Neuron (in vitro differentiated cells): Measurements from ENCODE around the gene MIPOL1.
"Not testable (repeated sequence)": the region's sequence is repeated elsewhere in the genome, so short reads cannot be mapped to it uniquely, and the experiment has no call there.

ENCODE experiments used
- H2AFZ ChIP-seq: one replicate; pipeline ENCODE4 v1.6.1; 2013; ENCODE audit warnings: low read depth, mild to moderate bottlenecking, inconsistent platforms, low read length, moderate library complexity
- H3K27me3 ChIP-seq: one replicate; pipeline ENCODE4 v1.6.1; 2013; ENCODE audit warnings: low read length; ENCODE audit not compliant: insufficient read depth
- H3K36me3 ChIP-seq: one replicate; pipeline ENCODE4 v1.6.1; 2013; ENCODE audit warnings: low read length; ENCODE audit not compliant: insufficient read depth
- H3K4me1 ChIP-seq: one replicate; pipeline ENCODE4 v1.6.1; 2013; ENCODE audit warnings: low read length; ENCODE audit not compliant: insufficient read depth
- H3K4me3 ChIP-seq: 2 replicates; pipeline ENCODE4 v1.5.1; 2013; ENCODE audit warnings: mild to moderate bottlenecking, low read length, moderate library complexity
- H3K9me3 ChIP-seq: one replicate; pipeline ENCODE4 v1.6.1; 2013; ENCODE audit warnings: low read length

MIPOL1 gene

DNA sequence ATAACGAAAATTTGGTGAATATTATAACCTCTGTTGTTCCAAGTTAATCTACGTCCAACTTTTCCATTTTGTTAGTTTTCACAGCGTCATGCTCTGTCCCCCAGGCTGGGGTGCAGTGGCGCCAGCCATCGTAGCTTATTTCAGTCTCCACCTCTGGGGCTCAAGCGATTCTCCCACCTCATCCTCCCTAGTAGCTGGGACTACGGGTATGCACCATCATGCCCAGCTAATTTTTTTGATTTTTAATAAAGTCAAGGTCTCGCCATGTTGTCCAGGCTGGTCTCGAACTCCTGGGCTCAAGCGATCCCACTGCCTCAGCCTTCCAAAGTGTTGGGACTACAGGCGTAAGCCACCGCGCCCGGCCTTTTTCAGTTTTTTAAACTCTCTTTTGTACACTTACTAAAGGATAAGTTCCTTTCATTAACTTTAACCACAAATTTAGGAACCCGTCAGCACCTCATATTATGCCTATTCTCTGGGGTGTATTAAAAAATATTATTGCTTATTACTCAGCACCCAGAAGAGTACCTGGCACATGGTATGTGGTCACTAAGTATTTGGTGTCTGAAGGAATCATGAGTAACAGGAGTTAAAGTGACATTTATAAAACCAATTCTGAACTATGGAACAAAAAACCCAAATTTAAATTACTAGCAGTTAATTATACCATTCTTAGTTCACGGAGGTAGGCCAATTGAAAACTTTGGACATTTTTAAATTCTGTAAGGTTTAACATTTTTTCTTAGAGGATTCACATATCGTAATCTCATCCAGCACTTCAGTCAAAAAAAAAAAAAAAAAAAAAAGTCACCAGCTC is 925 bp upstream of the MIPOL1 start:
- peak overlapping the region; percentile 61 for H3K4me3 ChIP-seq
- H3K27me3 ChIP-seq = no peaks in the 10 kb centered on the region
- peaks cover 10% of the 10 kb centered on the region for H3K4me1 ChIP-seq
- H2AFZ ChIP-seq = peak overlapping the region; percentile 65
- no peaks in the 10 kb centered on the region for H3K9me3 ChIP-seq
- no peaks in the 10 kb centered on the region for H3K36me3 ChIP-seq

DNA sequence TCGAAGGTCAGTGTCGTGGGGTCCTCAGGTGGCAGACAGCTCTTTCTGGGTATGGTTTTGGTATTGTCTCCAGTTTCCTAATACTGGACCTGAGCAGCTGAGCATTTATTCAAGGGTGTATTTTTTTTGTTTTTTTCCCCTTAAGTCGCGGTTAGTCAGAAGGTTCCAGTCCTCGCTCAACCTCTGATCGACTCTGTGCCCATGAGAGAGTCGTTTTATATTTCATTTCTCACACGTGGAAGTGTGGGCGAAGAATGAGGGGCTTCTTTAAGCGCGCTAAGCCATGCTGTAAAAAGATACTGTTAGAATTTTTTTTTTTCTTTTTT is 499 bp downstream of the MIPOL1 start:
- peaks cover 10% of the 10 kb centered on the region for H3K4me1 ChIP-seq
- H3K27me3 ChIP-seq = no peaks in the 10 kb centered on the region
- H3K36me3 ChIP-seq = no peaks in the 10 kb centered on the region
- peak overlapping the region; percentile 61 for H3K4me3 ChIP-seq
- H3K9me3 ChIP-seq = no peaks in the 10 kb centered on the region
- peak overlapping the region; percentile 65 for H2AFZ ChIP-seq

DNA sequence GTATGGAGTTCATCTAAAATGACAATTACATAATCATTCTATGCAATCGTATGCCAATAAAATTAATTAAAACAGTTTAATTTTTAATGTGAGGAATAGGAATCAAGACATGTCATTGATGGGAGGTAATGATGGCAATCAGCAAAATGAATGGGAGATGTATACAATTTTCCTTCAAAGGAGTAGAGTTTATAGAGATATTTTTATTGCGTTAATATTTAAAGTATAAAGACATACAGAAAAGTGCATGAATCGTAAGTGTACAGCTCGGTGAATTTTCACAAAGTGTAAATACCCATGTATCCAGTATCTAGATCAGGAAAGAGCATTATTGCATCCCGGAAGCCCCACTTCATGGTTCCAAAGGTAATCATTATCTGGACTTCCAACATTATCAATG is 1.2 kb downstream of the MIPOL1 start:
- Histone ChIP-seq H2AFZ (no peak overlapping the region), H3K27me3 (no peaks in the 10 kb centered on the region), H3K4me3 (peak overlapping the region; percentile 61), H3K9me3 (no peaks in the 10 kb centered on the region), H3K4me1 (peaks cover 10% of the 10 kb centered on the region), H3K36me3 (no peaks in the 10 kb centered on the region)

DNA sequence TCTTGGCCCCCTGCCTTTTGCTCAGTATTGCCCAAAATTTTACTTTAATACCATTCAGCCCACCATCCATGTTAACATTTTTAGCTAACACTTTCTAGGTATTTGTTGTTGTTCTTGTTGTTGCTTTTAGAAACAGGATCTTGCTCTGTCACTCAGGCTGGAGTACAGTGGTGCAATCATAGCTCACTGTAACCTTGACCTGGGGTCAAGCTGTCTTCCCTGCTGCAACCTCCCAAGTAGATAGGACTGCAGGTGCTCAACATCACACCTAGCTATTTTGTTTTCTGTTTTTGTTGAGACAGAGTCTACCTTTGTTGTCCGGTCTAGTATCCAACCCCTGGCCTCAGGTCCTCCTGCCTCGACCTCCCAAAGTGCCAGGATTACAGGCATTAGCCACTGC is 4.0 kb downstream of the MIPOL1 start:
- H3K36me3 ChIP-seq = no peaks in the 10 kb centered on the region
- H3K27me3 ChIP-seq = no peaks in the 10 kb centered on the region
- H3K4me3 ChIP-seq = no peak overlapping the region
- H3K9me3 ChIP-seq = peaks cover 13% of the 10 kb centered on the region
- peaks cover 7% of the 10 kb centered on the region for H3K4me1 ChIP-seq
- no peak overlapping the region for H2AFZ ChIP-seq

DNA sequence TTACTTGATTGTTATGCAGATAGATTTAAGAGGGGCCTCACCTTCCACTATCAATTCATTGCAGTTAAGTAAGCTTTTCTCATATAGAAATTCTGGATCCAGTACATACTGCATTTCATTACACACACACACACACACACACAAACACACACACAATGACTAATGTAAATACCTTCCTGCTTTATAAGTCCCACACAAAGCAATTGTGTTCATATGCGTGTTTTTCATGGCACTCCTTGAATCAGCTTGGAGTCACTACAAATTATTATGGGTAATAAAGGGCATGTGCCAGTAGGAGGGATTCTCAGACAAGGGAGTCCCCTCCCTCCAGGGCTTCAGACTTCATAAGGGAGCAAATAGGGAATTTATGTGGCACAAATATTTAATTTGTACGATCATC is 4.5 kb downstream of the MIPOL1 start:
- Histone ChIP-seq H3K4me3 (no peak overlapping the region), H3K36me3 (no peaks in the 10 kb centered on the region), H3K27me3 (no peaks in the 10 kb centered on the region), H3K4me1 (peaks cover 6% of the 10 kb centered on the region), H3K9me3 (peaks cover 17% of the 10 kb centered on the region), H2AFZ (no peak overlapping the region)

DNA sequence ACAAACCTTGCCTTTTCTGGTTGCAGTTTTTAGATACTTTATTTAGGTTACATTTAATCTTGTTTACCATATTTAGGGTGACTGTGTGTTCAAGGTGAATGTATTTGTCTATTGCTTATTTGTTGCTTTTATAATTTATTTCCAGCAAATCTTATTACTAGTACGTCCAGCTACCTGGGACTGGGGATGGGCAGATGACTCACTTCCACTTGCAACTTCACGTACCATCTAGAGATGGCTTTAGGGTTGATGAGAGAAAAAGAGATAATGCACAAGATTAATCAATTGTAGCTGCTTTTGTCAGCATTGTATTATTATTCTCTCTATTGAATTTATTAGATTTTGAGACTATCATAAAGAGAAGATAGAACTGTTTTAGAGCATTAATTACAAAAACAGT is 5.1 kb downstream of the MIPOL1 start:
- peaks cover 17% of the 10 kb centered on the region for H3K9me3 ChIP-seq
- no peak overlapping the region for H2AFZ ChIP-seq
- no peak overlapping the region for H3K4me3 ChIP-seq
- no peaks in the 10 kb centered on the region for H3K36me3 ChIP-seq
- peaks cover 6% of the 10 kb centered on the region for H3K4me1 ChIP-seq
- H3K27me3 ChIP-seq = no peaks in the 10 kb centered on the region

DNA sequence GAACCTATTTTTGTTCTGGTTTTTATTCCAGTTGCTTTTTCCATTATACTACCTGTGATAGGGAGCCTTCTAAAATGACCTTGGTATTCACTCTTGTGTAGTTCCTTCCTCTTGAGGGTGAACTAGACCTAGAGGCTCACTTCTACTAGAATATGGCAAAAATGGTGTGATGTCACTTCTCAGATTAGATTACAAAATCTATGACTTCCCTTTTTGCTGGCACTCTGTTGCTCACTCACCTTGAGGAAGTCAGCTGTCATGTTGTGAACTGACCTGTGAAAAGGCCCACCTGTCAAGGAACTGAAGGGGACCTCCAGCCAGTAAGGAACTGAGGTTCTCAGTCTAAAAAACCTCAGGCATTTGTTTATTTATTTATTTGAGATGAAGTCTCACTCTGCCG is 5.7 kb downstream of the MIPOL1 start:
- Histone ChIP-seq H3K4me1 (peaks cover 4% of the 10 kb centered on the region), H3K36me3 (no peaks in the 10 kb centered on the region), H2AFZ (no peak overlapping the region), H3K27me3 (no peaks in the 10 kb centered on the region), H3K4me3 (no peak overlapping the region), H3K9me3 (peaks cover 17% of the 10 kb centered on the region)

DNA sequence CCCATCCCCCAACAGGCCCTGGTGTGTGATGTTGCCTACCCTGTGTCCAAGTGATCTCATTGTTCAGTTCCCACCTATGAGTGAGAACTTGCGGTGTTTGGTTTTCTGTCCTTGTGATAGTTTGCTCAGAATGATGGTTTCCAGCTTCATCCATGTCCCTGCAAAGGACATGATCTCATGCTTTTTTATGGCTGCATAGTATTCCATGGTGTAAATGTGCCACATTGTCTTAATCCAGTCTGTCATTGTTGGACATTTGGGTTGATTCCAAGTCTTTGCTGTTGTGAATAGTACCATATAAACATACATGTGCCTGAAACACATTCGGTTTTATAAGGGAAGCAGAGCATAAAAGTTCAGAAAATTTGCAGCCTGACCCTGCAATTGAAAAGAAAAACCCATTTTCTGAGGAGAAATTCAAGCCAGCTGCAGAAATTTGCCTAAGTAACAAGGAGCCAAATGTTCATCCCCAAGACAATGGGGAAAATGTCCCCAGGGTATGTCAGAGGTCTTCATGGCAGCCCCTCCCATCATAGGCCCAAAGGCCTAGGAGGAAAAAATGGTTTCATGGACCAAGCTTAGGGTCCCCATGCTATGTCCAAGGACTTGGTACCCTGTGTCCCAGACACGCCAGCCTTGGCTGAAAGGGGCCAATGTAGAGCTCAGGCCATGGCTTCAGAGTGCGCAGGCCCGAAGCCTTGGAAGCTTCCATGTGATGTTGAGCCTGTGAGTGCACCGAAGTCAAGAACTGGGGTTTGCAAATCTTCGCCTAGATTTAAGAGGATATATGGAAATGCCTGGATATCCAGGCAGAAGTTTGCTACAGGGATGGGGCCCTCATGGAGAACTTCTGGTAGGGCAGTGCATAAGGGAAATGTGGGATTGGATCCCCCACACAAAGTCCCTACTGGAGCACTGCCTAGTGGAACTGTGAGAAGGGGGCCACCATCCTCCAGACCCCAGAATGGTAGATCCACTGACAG is 8.2 kb downstream of the MIPOL1 start:
- H3K9me3 ChIP-seq = peaks cover 17% of the 10 kb centered on the region
- not testable (repeated sequence) for H3K36me3 ChIP-seq, H2AFZ ChIP-seq, H3K27me3 ChIP-seq, H3K4me1 ChIP-seq, H3K4me3 ChIP-seq

DNA sequence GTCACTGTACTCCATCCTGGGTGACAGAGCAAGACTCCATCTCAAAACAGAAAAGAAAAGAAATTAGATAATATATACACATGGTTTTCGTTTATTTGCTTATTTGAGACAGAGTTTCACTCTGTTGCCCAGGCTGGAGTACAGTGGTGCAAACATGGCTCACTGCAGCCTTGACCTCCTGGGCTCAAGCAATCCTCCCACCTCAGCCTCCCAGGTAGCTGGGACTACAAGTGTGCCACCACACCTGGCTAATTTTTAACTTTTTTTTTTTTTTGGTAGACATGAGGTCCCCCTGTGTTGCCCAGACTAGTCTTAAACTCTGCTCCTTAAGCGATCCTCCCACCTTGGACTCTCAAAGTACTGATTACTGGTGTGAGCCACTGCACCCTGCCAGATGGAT is 11.9 kb downstream of the MIPOL1 start:
- not testable (repeated sequence) for H3K27me3 ChIP-seq, H3K4me3 ChIP-seq, H2AFZ ChIP-seq, H3K4me1 ChIP-seq, H3K36me3 ChIP-seq
- peaks cover 23% of the 10 kb centered on the region for H3K9me3 ChIP-seq

DNA sequence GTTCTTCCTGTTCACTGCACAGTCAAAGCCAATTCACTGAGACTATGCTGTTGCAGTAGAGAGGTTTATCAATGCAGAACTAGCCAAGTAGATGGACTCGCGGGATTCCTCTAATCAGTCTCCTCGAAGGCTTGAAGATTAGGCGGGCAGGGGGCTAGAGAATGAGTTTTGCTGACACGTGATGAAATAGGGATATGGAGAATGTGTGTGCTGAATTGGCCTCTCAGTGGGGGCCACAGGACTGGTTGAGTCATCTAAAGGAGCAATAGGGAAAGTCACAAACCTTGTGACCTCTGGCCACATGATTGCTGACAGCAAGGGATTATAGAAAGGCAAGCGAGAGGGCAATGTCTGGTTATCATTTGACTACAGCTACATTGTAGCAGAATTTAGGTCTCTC is 12.7 kb downstream of the MIPOL1 start:
- Histone ChIP-seq H3K36me3 (no peaks in the 10 kb centered on the region), H3K4me1 (no peaks in the 10 kb centered on the region), H3K4me3 (no peak overlapping the region), H3K9me3 (peaks cover 24% of the 10 kb centered on the region), H2AFZ (no peak overlapping the region), H3K27me3 (no peaks in the 10 kb centered on the region)

DNA sequence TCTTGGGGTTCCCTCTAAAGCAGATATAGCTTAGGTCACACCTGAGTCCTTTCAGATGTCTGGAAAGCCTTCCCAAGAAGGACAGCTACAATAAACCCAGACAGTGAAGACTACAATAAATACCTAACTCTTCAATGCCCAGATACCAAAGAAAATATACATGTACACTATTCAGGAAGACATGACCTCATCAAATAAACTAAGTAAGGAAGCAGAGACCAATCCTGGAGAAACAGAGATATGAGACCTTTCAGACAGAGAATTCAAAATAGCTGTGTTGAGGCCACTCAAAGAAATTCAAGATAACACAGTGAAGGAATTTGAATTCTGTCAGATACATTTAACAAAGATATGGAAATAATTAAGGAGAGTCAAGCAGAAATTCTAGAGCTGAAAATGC is 15.3 kb downstream of the MIPOL1 start:
- H3K36me3 ChIP-seq = no peaks in the 10 kb centered on the region
- no peak overlapping the region for H3K4me3 ChIP-seq
- no peak overlapping the region for H2AFZ ChIP-seq
- no peaks in the 10 kb centered on the region for H3K27me3 ChIP-seq
- peaks cover 17% of the 10 kb centered on the region for H3K9me3 ChIP-seq
- H3K4me1 ChIP-seq = no peaks in the 10 kb centered on the region

DNA sequence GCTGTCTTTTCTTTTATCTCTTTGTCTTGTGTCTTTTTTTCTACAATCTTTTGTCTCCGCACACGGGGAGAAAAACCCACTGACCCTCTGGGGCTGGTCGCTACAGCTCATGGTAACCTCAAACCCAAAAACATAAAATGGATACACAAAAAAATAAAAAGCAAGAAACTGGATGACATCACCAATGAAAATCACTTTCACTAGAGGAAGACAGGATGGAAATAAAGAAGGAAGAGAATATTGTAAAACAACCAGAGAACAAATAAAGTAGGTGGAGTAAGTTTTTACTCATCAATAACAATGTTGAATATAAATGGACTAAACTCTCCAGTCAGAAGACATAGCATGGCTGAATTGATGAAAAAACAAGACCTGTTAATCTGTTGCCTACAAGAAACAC is 17.6 kb downstream of the MIPOL1 start:
- Histone ChIP-seq H3K4me3 (no peak overlapping the region), H3K27me3 (no peaks in the 10 kb centered on the region), H3K4me1 (no peaks in the 10 kb centered on the region), H3K36me3 (no peaks in the 10 kb centered on the region), H2AFZ (no peak overlapping the region), H3K9me3 (peaks cover 17% of the 10 kb centered on the region)

DNA sequence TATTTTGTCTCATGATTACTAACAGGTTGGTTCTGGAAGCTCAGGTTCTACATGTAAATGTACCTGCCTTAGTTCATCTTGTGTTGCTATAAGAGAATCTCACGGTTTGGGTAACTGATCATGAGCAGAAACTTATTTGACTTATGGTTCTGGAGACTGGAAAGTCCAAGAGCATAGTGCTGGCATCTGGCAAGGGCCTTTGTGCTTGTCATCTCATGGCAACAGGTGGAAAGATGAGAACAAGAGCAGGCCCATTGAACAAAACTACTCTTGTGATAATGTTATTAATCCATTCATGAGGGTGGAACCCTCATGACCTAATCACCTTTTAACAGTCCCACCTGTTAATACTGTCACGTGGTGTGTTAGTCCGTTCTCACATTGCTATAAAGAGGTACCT is 23.3 kb downstream of the MIPOL1 start:
- Histone ChIP-seq H3K4me3 (no peak overlapping the region), H3K36me3 (no peaks in the 10 kb centered on the region), H3K9me3 (peaks cover 8% of the 10 kb centered on the region), H3K27me3 (no peaks in the 10 kb centered on the region), H3K4me1 (no peaks in the 10 kb centered on the region), H2AFZ (no peak overlapping the region)
